ENCODE results near the gene POLR3H. TPM values are rescaled to one million over a fixed set of nuclear protein-coding genes. Genes with fewer than 3 reads are reported as not detected.

Gene POLR3H
- total and polyA plus RNA-seq, 2 experiments from 2014 or later: 19.0 to 26.5 TPM

DNA sequence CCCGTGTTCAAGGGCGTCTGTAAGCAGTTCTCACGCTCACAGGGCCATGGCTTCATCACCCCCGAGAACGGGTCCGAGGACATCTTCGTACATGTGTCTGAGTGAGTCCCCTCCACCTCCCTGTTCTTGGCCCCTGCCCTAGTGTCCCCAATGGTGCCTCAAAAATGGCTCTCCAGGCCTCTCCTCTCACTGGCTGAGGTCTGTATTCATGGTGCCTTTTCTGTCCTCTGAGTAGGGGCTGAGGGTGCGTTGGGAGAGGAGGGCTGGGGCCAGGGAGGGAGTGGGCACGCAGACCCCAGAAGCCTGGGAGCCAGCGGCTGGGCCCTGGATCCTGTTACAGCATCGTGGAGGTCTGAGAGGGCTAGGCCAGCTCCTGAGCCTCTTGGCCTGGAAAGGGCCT is 29.4 kb upstream of the POLR3H start:
- Mint-ChIP-seq H3K36me3 (ENCODE audit: low read depth) (peaks cover 3% of the 10 kb centered on the region; the same call in 1 of the 3 replicates), H3K27me3 (ENCODE audit: insufficient read depth, low read depth, poor library complexity) (peaks cover 14% of the 10 kb centered on the region), H3K9me3 (no peaks in the 10 kb centered on the region; the same call in 2 of the 3 replicates), H3K27ac (no peak overlapping the region), H3K4me3 (no peak overlapping the region), H3K4me1 (peaks cover 3% of the 10 kb centered on the region; the same call in 1 of the 3 replicates)
- no peak for ATAC-seq
- no peaks in the 10 kb centered on the region for H3K27me3 ChIP-seq (ENCODE audit: insufficient read depth)
- H3K36me3 ChIP-seq (ENCODE audit: insufficient read depth): no peaks in the 10 kb centered on the region
- TF ChIP-seq ZNF114 (CRISPR knock-in tag; IDR thresholded peaks at IDR 0.05): no peak
- no peak for TF ChIP-seq POLR2AphosphoS5 (IDR thresholded peaks at IDR 0.05; ENCODE audit: low read depth)
- TF ChIP-seq, protein P1, sequence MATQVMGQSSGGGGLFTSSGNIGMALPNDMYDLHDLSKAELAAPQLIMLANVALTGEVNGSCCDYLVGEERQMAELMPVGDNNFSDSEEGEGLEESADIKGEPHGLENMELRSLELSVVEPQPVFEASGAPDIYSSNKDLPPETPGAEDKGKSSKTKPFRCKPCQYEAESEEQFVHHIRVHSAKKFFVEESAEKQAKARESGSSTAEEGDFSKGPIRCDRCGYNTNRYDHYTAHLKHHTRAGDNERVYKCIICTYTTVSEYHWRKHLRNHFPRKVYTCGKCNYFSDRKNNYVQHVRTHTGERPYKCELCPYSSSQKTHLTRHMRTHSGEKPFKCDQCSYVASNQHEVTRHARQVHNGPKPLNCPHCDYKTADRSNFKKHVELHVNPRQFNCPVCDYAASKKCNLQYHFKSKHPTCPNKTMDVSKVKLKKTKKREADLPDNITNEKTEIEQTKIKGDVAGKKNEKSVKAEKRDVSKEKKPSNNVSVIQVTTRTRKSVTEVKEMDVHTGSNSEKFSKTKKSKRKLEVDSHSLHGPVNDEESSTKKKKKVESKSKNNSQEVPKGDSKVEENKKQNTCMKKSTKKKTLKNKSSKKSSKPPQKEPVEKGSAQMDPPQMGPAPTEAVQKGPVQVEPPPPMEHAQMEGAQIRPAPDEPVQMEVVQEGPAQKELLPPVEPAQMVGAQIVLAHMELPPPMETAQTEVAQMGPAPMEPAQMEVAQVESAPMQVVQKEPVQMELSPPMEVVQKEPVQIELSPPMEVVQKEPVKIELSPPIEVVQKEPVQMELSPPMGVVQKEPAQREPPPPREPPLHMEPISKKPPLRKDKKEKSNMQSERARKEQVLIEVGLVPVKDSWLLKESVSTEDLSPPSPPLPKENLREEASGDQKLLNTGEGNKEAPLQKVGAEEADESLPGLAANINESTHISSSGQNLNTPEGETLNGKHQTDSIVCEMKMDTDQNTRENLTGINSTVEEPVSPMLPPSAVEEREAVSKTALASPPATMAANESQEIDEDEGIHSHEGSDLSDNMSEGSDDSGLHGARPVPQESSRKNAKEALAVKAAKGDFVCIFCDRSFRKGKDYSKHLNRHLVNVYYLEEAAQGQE (IDR thresholded peaks at IDR 0.05; ENCODE audit: unreplicated experiment): no peak
- no peak for TF ChIP-seq NANOG (IDR thresholded peaks at IDR 0.05; ENCODE audit: borderline replicate concordance)
- TF ChIP-seq ZNF331 (CRISPR knock-in tag; IDR thresholded peaks at IDR 0.05; ENCODE audit: low read depth): no peak
- TF ChIP-seq, protein P2, sequence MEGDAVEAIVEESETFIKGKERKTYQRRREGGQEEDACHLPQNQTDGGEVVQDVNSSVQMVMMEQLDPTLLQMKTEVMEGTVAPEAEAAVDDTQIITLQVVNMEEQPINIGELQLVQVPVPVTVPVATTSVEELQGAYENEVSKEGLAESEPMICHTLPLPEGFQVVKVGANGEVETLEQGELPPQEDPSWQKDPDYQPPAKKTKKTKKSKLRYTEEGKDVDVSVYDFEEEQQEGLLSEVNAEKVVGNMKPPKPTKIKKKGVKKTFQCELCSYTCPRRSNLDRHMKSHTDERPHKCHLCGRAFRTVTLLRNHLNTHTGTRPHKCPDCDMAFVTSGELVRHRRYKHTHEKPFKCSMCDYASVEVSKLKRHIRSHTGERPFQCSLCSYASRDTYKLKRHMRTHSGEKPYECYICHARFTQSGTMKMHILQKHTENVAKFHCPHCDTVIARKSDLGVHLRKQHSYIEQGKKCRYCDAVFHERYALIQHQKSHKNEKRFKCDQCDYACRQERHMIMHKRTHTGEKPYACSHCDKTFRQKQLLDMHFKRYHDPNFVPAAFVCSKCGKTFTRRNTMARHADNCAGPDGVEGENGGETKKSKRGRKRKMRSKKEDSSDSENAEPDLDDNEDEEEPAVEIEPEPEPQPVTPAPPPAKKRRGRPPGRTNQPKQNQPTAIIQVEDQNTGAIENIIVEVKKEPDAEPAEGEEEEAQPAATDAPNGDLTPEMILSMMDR (conservative IDR thresholded peaks at IDR 0.05; ENCODE audit: low read depth in 2 of 2): no peak
- TF ChIP-seq, protein P3, sequence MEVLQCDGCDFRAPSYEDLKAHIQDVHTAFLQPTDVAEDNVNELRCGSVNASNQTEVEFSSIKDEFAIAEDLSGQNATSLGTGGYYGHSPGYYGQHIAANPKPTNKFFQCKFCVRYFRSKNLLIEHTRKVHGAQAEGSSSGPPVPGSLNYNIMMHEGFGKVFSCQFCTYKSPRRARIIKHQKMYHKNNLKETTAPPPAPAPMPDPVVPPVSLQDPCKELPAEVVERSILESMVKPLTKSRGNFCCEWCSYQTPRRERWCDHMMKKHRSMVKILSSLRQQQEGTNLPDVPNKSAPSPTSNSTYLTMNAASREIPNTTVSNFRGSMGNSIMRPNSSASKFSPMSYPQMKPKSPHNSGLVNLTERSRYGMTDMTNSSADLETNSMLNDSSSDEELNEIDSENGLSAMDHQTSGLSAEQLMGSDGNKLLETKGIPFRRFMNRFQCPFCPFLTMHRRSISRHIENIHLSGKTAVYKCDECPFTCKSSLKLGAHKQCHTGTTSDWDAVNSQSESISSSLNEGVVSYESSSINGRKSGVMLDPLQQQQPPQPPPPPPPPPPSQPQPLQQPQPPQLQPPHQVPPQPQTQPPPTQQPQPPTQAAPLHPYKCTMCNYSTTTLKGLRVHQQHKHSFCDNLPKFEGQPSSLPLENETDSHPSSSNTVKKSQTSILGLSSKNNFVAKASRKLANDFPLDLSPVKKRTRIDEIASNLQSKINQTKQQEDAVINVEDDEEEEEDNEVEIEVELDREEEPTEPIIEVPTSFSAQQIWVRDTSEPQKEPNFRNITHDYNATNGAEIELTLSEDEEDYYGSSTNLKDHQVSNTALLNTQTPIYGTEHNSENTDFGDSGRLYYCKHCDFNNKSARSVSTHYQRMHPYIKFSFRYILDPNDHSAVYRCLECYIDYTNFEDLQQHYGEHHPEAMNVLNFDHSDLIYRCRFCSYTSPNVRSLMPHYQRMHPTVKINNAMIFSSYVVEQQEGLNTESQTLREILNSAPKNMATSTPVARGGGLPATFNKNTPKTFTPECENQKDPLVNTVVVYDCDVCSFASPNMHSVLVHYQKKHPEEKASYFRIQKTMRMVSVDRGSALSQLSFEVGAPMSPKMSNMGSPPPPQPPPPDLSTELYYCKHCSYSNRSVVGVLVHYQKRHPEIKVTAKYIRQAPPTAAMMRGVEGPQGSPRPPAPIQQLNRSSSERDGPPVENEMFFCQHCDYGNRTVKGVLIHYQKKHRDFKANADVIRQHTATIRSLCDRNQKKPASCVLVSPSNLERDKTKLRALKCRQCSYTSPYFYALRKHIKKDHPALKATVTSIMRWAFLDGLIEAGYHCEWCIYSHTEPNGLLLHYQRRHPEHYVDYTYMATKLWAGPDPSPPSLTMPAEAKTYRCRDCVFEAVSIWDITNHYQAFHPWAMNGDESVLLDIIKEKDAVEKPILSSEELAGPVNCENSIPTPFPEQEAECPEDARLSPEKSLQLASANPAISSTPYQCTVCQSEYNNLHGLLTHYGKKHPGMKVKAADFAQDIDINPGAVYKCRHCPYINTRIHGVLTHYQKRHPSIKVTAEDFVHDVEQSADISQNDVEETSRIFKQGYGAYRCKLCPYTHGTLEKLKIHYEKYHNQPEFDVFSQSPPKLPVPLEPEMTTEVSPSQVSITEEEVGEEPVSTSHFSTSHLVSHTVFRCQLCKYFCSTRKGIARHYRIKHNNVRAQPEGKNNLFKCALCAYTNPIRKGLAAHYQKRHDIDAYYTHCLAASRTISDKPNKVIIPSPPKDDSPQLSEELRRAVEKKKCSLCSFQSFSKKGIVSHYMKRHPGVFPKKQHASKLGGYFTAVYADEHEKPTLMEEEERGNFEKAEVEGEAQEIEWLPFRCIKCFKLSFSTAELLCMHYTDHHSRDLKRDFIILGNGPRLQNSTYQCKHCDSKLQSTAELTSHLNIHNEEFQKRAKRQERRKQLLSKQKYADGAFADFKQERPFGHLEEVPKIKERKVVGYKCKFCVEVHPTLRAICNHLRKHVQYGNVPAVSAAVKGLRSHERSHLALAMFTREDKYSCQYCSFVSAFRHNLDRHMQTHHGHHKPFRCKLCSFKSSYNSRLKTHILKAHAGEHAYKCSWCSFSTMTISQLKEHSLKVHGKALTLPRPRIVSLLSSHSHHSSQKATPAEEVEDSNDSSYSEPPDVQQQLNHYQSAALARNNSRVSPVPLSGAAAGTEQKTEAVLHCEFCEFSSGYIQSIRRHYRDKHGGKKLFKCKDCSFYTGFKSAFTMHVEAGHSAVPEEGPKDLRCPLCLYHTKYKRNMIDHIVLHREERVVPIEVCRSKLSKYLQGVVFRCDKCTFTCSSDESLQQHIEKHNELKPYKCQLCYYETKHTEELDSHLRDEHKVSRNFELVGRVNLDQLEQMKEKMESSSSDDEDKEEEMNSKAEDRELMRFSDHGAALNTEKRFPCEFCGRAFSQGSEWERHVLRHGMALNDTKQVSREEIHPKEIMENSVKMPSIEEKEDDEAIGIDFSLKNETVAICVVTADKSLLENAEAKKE (CRISPR knock-in tag; IDR thresholded peaks at IDR 0.05): no peak
- TF ChIP-seq, protein P4, sequence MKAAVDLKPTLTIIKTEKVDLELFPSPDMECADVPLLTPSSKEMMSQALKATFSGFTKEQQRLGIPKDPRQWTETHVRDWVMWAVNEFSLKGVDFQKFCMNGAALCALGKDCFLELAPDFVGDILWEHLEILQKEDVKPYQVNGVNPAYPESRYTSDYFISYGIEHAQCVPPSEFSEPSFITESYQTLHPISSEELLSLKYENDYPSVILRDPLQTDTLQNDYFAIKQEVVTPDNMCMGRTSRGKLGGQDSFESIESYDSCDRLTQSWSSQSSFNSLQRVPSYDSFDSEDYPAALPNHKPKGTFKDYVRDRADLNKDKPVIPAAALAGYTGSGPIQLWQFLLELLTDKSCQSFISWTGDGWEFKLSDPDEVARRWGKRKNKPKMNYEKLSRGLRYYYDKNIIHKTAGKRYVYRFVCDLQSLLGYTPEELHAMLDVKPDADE (IDR thresholded peaks at IDR 0.05): no peak
- no peak for TF ChIP-seq STAT1 (IDR thresholded peaks at IDR 0.05; ENCODE audit: unreplicated experiment)
- TF ChIP-seq JUNB (IDR thresholded peaks at IDR 0.05; ENCODE audit: unreplicated experiment): no peak
- no peak for TF ChIP-seq EZH2 (IDR thresholded peaks at IDR 0.05; ENCODE audit: low read depth, unreplicated experiment)
- TF ChIP-seq EZH2phosphoT487 (IDR thresholded peaks at IDR 0.05; ENCODE audit: unreplicated experiment): no peak
- TF ChIP-seq CREB1 (CRISPR knock-in tag; IDR thresholded peaks at IDR 0.05; ENCODE audit: low read depth): no peak
- H4K20me1 ChIP-seq (replicated peaks; ENCODE audit: insufficient read depth): no peaks in the 10 kb centered on the region; the same call in 1 of the 2 replicates
- no peak for DNase-seq (ENCODE audit: low spot score)
- no peak overlapping the region for H3K4me2 ChIP-seq
- no peaks in the 10 kb centered on the region for H3K4me1 ChIP-seq (ENCODE audit: insufficient read depth)
- no peak overlapping the region for H2AFZ ChIP-seq
- no peak overlapping the region for H3K27ac ChIP-seq (ENCODE audit: low read depth)
- no peak overlapping the region for H3K4me3 ChIP-seq
- H3K79me2 ChIP-seq (replicated peaks; ENCODE audit: insufficient read depth): no peaks in the 10 kb centered on the region
- H3K9me2 ChIP-seq (ENCODE audit: insufficient read depth): no peaks in the 10 kb centered on the region
- no peaks in the 10 kb centered on the region for H3F3A ChIP-seq (replicated peaks; ENCODE audit: low read depth)
